K562 (cell line): ENCODE results near the gene MECR. TPM values are rescaled to one million over a fixed set of nuclear protein-coding genes. Genes with fewer than 3 reads are reported as not detected.

Experiments used
- ATAC-seq: fragments of 200-7000 bp; cut with Tn5 transposase; 3 replicates; pipeline ENCODE4 v1.9.1; 2020; ENCODE audit warnings: moderate library complexity
- BruUV-seq: library from RNA; stranded (reverse); fragments of 400-500 nt; replicated peaks from 2 replicates; lab custom pipeline; 2021; lab: Mats Ljungman, UMichigan
- CTCF ChIA-PET: fragments of 300-600 bp; formaldehyde crosslinking; extraction: SDS; loops from one replicate; lab custom pipeline; 2021; ENCODE audit warnings: low intra/inter-chr PET ratio; lab: Yijun Ruan, JAX
- POLR2A ChIA-PET: fragments of 300-600, 350-650 bp; sonication (Branson Sonifier 250); formaldehyde crosslinking; extraction: SDS; loops from one replicate; lab custom pipeline; 2021; ENCODE audit warnings: antibody characterized with exemption, inconsistent platforms; lab: Yijun Ruan, JAX
- DNase-seq, 4 experiments: peaks; one replicate each; pipeline versions ENCODE4 v3.0.0 to v3.0.0-alpha.2; 2011 to 2018; ENCODE audit warnings: low spot score in 3 of 4, mixed read lengths in 3 of 4; ENCODE audit errors: extremely low read depth in 1 of 4
- FAIRE-seq: peaks from 2 replicates; lab custom pipeline; 2011; peaks lifted over from hg19 to GRCh38; lab: Jason Lieb, UNC
- H2AFZ ChIP-seq: 2 replicates; pipeline ENCODE4 v1.6.0; 2011; ENCODE audit warnings: low read depth, low read length, control low read depth, inconsistent platforms
- H3K27ac ChIP-seq: fragments of 200-600 bp; 3 replicates; pipeline ENCODE4 v1.8.0; 2011; ENCODE audit warnings: low read depth, mild to moderate bottlenecking, control low read depth, inconsistent platforms, low read length, moderate library complexity, mixed read lengths; ENCODE audit errors: extremely low read depth
- H3K27me3 ChIP-seq, 2 experiments: fragments of 300-600 bp in 1 of 2; 2 replicates in 1 of 2; 3 replicates in 1 of 2; pipeline versions ENCODE4 v1.6.0 to v1.8.0; 2011; ENCODE audit warnings: inconsistent platforms in 2 of 2, low read length in 2 of 2, mild to moderate bottlenecking in 1 of 2, mixed read lengths in 1 of 2, moderate library complexity in 1 of 2; ENCODE audit not compliant: control insufficient read depth in 2 of 2, insufficient read depth in 2 of 2
- H3K36me3 ChIP-seq: fragments of 300-600 bp; 3 replicates; pipeline ENCODE4 v1.8.0; 2011; ENCODE audit warnings: mild to moderate bottlenecking, low read length, inconsistent platforms; ENCODE audit not compliant: control insufficient read depth, insufficient read depth
- H3K4me1 ChIP-seq, 2 experiments: fragments of 200-600 bp in 1 of 2; replicated peaks in 1 of 2; 2 replicates in 1 of 2; 3 replicates in 1 of 2; pipeline versions ENCODE4 v1.5.1 to v1.8.0; 2011; ENCODE audit warnings: inconsistent platforms in 2 of 2, low read length in 2 of 2, mild to moderate bottlenecking in 1 of 2, mixed read lengths in 1 of 2, moderate library complexity in 1 of 2; ENCODE audit not compliant: control insufficient read depth in 2 of 2, insufficient read depth in 2 of 2
- H3K4me2 ChIP-seq: 2 replicates; pipeline ENCODE4 v1.6.1; 2011; ENCODE audit warnings: low read length, control low read depth, inconsistent platforms, mixed read lengths; ENCODE audit not compliant: insufficient read depth
- H3K4me3 ChIP-seq: fragments of 200-600 bp; sonication (generic), shearing (Covaris generic); 2 replicates; pipeline ENCODE4 v1.5.1; 2016; ENCODE audit warnings: control low read depth, inconsistent platforms
- H3K79me2 ChIP-seq: fragments of 200-600 bp; 3 replicates; pipeline ENCODE4 v1.8.0; 2011; ENCODE audit warnings: low read length, inconsistent platforms; ENCODE audit not compliant: control insufficient read depth, insufficient read depth
- H3K9ac ChIP-seq, 2 experiments: 2 replicates each; pipeline versions ENCODE4 v1.6.0 to v1.6.1; 2011; ENCODE audit warnings: low read depth in 2 of 2, low read length in 2 of 2, control low read depth in 1 of 2, inconsistent platforms in 1 of 2, mild to moderate bottlenecking in 1 of 2, mixed read lengths in 1 of 2; ENCODE audit not compliant: insufficient read depth in 1 of 2
- H3K9me1 ChIP-seq: one replicate; pipeline ENCODE4 v1.6.0; 2011; ENCODE audit warnings: inconsistent platforms, mild to moderate bottlenecking, low read length, moderate library complexity; ENCODE audit not compliant: control insufficient read depth, insufficient read depth
- H3K9me3 ChIP-seq: replicated peaks from 2 replicates; pipeline ENCODE4 v1.5.1; 2011; ENCODE audit warnings: low read depth, low read length, inconsistent platforms; ENCODE audit not compliant: control insufficient read depth, insufficient read depth
- H4K20me1 ChIP-seq: replicated peaks from 2 replicates; pipeline ENCODE4 v1.6.1; 2011; ENCODE audit warnings: low read length, inconsistent platforms, mixed read lengths; ENCODE audit not compliant: control insufficient read depth, insufficient read depth
- CBX2 ChIP-seq: fragments of 200-600 bp; sonication (generic); IDR thresholded peaks from one replicate; pipeline ENCODE4 v1.6.1; 2012; ENCODE audit warnings: mild to moderate bottlenecking, low read length, inconsistent platforms; ENCODE audit not compliant: insufficient read depth, poor library complexity, severe bottlenecking
- HCFC1 ChIP-seq: IDR thresholded peaks from 2 replicates; pipeline ENCODE4 v1.6.1; 2012; ENCODE audit warnings: low read depth, low read length, improper control_type of control experiment
- NELFE ChIP-seq: IDR thresholded peaks from 2 replicates; pipeline ENCODE4 v1.6.1; 2011; ENCODE audit warnings: mild to moderate bottlenecking; ENCODE audit not compliant: insufficient read depth, insufficient read length
- POLR2H ChIP-seq: IDR thresholded peaks from 2 replicates; pipeline ENCODE4 v1.6.1; 2016; ENCODE audit warnings: missing genetic modification characterization, low read depth, mild to moderate bottlenecking, control low read depth, missing compliant biosample characterization, moderate library complexity
- PTTG1 ChIP-seq: fragments of 450-650 bp; IDR thresholded peaks from 2 replicates; pipeline ENCODE4 v1.6.1; 2016; ENCODE audit warnings: low read depth, mild to moderate bottlenecking, missing genetic modification characterization, missing compliant biosample characterization
- PYGO2 ChIP-seq: fragments of 450-650 bp; IDR thresholded peaks from 2 replicates; pipeline ENCODE4 v1.6.1; 2016; ENCODE audit warnings: mild to moderate bottlenecking, missing genetic modification characterization, moderate library complexity, missing compliant biosample characterization
- SLC30A9 ChIP-seq: fragments of 250-450 bp; sonication (Bioruptor Pico); IDR thresholded peaks from 2 replicates; pipeline ENCODE4 v1.8.0; 2022; ENCODE audit warnings: mild to moderate bottlenecking, moderate library complexity
- STAT5A ChIP-seq: IDR thresholded peaks from 2 replicates; pipeline ENCODE4 v1.6.1; 2012; ENCODE audit warnings: low read length, inconsistent platforms, borderline replicate concordance
- ZNF77 ChIP-seq: fragments of 250-450 bp; sonication (Bioruptor Pico); IDR thresholded peaks from 2 replicates; pipeline ENCODE4 v1.5.0; 2020
- WGBS: fragments of 100-300 bp; shearing (Covaris generic); methylation state at CpG from one replicate; pipeline ENCODE4 v1.1.6; 2016; ENCODE audit warnings: low coverage, mixed read lengths; ENCODE audit not compliant: insufficient coverage; ENCODE audit errors: missing lambda C conversion rate; 5-methylcytosine and 5-hydroxymethylcytosine counted together
- in situ Hi-C: fragments of 300-500 bp; cut with MboI; formaldehyde crosslinking; loops from 4 replicates; pipeline ENCODE4 v1.15.0; 2018; ENCODE audit warnings: inconsistent platforms, mixed read lengths
- intact Hi-C: fragments of 100-400 bp; cut with micrococcal nuclease; formaldehyde crosslinking; loops from 2 replicates; pipeline ENCODE4 v1.14.2; 2022
- polyA plus RNA-seq, 8 experiments: library from polyadenylated mRNA; depleted of rRNA in 4 of 8; stranded (reverse) in 5 of 8; unstranded in 3 of 8; fragments of >200 nt; fragmentation: Nextera tagmentation in 2 of 8; fragmentation: Illumina TruSeq in 1 of 8; extraction: Ambion mirVana in 2 of 8; extraction: Trizol in 1 of 8; gene quantifications; 2 replicates each; pipeline versions ENCODE4 v1.2.1 to v1.2.3, GENCODE V29; 2011 to 2014; ENCODE audit warnings: inconsistent platforms in 1 of 8, missing spikeins in 1 of 8
- total RNA-seq, 7 experiments: library from RNA; depleted of rRNA in 6 of 7; stranded (reverse); fragments of >200 nt in 6 of 7; fragmentation: Illumina TruSeq in 2 of 7; extraction: Trizol in 2 of 7; gene quantifications; 2 replicates each; pipeline versions ENCODE4 v1.2.1 to v1.2.3, GENCODE V29; 2011 to 2021; ENCODE audit warnings: low replicate concordance in 1 of 7
- TF ChIP-seq, protein P1 (sequence below): fragments of 250-450 bp; sonication (Bioruptor Pico); IDR thresholded peaks from 2 replicates; pipeline ENCODE4 v1.9.0; 2021; ENCODE audit warnings: mild to moderate bottlenecking, inconsistent platforms

MECR gene
- total and polyA plus RNA-seq, 9 of the 15 experiments (the other 6 are each of a cell fraction or from before 2014, with no cell fraction given), result 10.4 to 58.6 (median 42.9) TPM

DNA sequence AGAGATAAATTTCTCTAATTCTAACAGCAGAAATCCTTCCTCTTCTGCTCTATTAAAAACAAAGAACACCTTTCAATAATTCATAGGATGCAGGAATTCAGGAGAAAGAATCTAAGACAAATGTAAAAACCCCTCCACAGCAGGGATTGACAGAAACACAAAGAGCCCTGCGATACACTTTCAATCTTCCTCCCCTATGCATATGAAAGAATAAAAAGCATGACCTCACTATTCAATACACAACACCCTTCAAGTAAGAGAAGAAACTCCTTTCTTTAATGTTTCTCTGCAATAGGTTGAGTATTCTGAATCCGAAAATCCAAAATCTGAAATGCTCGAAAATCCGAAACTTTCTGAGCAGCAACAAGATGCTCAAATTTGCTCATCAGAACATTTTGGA, 66.1 kb downstream of the MECR start:
- H4K20me1 ChIP-seq, result peaks cover 20% of the 10 kb centered on the region
- no peak overlapping the region for H3K27ac ChIP-seq
- ATAC-seq (no peak), DNase-seq (no peak), FAIRE-seq (no peak)
- peaks cover 0 to 2% of the 10 kb centered on the region in 2 experiments; a peak in 3 of 5 replicates for H3K4me1 ChIP-seq
- no peaks in the 10 kb centered on the region for H3K9me1 ChIP-seq
- in situ Hi-C loops (no loop called here), intact Hi-C loops (no loop called here)
- H3K9ac ChIP-seq, result no peak overlapping the region
- H3K4me2 ChIP-seq, result no peak overlapping the region
- peaks cover 98% of the 10 kb centered on the region for H3K36me3 ChIP-seq
- no peak overlapping the region for H3K4me3 ChIP-seq
- POLR2A ChIA-PET, result interaction anchor here (14.0 kb wide), 1 partner anchor 15 kb away, joined by 129 read pairs; the partner anchor contains the start of gene SRSF4
- TF ChIP-seq POLR2H (tag), result 0 out of 2 replicates have a peak, but pooled peaks have one; percentile 31
- no peak for TF ChIP-seq PYGO2 (tag)
- no peak overlapping the region for H2AFZ ChIP-seq
- H3K27me3 ChIP-seq, result no peaks in the 10 kb centered on the region
- peaks cover 97% of the 10 kb centered on the region for H3K79me2 ChIP-seq
- CTCF ChIA-PET, result no interaction called here
- WGBS, result 95% methylated on average over 4 of the region's 4 CpGs
- no TSS peak for BruUV-seq
- no peaks in the 10 kb centered on the region for H3K9me3 ChIP-seq

DNA sequence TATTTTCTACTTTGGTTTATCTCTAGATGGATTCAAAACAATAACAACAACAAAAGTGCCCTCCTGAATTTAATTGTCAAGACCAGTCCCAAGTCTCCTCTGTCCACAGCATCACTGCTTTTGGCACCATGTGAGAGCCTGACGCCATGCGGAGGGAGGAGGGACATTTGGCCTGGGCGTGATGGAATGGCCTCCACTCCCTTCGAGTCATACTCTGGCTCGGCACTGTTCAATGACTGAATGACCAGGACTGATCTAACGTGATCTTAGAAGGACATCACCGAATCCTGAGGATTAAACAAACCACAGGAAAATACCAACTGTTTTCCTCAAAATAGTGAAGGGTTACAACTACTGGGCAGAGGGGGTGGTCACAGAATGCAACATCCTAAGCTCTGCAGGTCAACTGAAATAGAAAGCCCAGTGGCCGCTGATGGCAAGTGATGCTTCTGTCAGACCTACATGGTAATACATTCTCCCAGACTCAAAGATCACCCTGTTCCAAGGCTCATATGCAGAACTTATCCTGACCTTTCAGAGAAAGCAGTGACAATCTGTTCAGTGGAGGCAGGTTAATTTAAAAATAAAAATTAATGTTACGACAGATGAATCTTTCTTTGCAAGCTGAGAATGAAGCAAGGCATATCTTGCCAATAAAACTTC, 68.1 kb downstream of the MECR start:
- no peak overlapping the region for H2AFZ ChIP-seq
- no TSS peak for BruUV-seq
- intact Hi-C loops (no loop called here), in situ Hi-C loops (no loop called here)
- no peak overlapping the region for H3K4me2 ChIP-seq
- H4K20me1 ChIP-seq, result peaks cover 7% of the 10 kb centered on the region
- no peaks in the 10 kb centered on the region; the same call in 1 of the 2 replicates for H3K9me3 ChIP-seq
- H3K4me1 ChIP-seq, result peaks cover 10 to 13% of the 10 kb centered on the region in 2 experiments
- no peak overlapping the region; the same call in 2 of the 3 replicates for H3K27ac ChIP-seq
- H3K9me1 ChIP-seq, result no peaks in the 10 kb centered on the region
- no peak overlapping the region for H3K4me3 ChIP-seq
- CTCF ChIA-PET, result no interaction called here
- no peak for FAIRE-seq
- peak overlapping the region in 1 of 2 experiments; percentile 67; a peak in 2 of 4 replicates for H3K9ac ChIP-seq
- peaks cover 98% of the 10 kb centered on the region for H3K36me3 ChIP-seq
- POLR2A ChIA-PET, result interaction anchor here (0.8 to 14.0 kb wide), 3 partner anchors 9 to 34 kb away, joined by 3 to 129 read pairs (median 38); partner anchors contain the start of gene SRSF4
- no peak for DNase-seq
- WGBS, result 91% methylated on average over 9 of the region's 9 CpGs
- peak; percentile 18; the same call in 1 of the 3 replicates for ATAC-seq
- TF ChIP-seq NELFE, result no peak
- TF ChIP-seq CBX2, result no peak
- TF ChIP-seq HCFC1, result no peak
- TF ChIP-seq, protein P1, sequence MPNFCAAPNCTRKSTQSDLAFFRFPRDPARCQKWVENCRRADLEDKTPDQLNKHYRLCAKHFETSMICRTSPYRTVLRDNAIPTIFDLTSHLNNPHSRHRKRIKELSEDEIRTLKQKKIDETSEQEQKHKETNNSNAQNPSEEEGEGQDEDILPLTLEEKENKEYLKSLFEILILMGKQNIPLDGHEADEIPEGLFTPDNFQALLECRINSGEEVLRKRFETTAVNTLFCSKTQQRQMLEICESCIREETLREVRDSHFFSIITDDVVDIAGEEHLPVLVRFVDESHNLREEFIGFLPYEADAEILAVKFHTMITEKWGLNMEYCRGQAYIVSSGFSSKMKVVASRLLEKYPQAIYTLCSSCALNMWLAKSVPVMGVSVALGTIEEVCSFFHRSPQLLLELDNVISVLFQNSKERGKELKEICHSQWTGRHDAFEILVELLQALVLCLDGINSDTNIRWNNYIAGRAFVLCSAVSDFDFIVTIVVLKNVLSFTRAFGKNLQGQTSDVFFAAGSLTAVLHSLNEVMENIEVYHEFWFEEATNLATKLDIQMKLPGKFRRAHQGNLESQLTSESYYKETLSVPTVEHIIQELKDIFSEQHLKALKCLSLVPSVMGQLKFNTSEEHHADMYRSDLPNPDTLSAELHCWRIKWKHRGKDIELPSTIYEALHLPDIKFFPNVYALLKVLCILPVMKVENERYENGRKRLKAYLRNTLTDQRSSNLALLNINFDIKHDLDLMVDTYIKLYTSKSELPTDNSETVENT (CRISPR knock-in tag), result no peak
- no peak for TF ChIP-seq SLC30A9 (CRISPR knock-in tag)
- TF ChIP-seq ZNF77 (CRISPR knock-in tag), result no peak
- TF ChIP-seq STAT5A, result no peak
- no peak for TF ChIP-seq PTTG1 (tag)
- H3K79me2 ChIP-seq, result peaks cover 83% of the 10 kb centered on the region
- no peaks in the 10 kb centered on the region for H3K27me3 ChIP-seq
